Measurements from ENCODE around the gene ARFGAP3.

The ARFGAP3 gene

DNA sequence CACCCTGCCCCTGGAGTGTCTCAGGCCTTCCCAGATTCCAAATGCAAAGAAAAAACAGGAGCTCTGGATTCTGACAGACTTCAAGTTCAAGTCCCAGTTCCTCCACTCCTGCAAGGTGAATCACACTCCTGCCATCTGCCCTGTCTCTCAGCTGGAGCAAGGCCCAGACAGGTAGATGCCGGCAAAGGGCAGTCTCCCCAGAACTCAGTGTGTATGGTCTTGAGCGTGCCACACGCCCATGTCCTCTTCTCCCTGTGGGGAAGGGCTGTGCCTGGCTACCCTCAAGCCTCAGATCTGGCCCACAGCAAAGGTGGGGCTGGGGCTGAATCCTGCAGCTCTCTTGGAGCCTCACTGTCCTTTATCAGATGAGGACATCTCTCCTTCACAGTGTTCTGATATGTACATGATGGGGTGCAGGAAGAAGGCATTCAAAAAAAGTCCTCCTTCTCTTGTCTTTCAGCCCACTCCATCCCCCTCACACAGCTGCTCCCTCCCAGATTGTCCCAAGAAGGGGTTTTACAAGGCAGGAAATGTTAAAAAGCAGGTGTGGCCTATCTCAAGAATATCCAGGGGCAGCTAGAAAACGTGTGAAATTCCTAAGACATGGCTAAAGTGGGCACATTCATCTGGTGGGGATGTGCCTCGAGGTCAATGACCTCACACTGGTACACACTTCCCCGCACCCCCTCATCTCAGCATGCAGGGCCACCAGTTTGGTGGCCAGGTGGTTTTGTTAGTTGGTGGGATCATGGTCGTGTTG is 27.7 kb upstream of the ARFGAP3 start:
- no peak for DNase-seq (ENCODE audit: low spot score)

DNA sequence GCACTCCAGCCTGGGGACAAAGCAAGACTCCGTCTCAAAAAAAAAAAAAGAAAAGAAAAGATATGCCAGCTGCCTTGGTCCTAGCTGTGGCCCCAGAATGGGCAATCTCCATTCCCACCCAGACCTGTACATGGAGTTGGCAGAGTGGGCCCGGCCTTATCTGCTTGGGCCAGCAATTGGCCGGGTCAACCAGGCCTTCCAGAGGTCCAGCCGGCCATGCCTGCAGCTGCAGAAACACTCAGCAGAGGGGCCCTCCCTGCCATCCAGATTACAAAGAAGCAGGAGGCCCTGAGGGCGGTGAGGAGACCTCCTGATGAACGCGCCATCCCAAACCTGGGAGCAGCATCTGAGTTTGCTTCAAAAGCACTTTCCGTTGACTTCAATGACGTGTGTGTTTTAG is 26.9 kb upstream of the ARFGAP3 start:
- DNase-seq (ENCODE audit: low spot score): no peak

DNA sequence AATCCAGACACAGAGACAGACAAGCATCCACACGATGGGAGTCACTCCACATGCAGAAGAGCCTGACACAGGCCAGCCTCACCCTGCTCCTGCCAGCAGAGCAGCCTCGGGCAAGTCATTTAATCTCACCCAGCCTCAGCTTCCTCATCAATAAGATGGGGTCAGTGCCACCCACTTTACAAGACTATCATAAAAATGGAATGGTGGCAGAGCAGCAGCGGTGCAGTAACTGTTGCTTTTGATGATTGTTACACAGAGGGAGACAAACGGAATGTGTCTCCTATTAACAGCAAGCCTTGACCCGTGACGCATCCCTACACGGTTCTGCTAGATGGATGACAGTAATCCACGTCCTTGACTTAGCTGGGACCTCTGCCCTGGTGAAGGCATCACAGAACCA is 26.0 kb upstream of the ARFGAP3 start:
- DNase-seq (ENCODE audit: low spot score): no peak

DNA sequence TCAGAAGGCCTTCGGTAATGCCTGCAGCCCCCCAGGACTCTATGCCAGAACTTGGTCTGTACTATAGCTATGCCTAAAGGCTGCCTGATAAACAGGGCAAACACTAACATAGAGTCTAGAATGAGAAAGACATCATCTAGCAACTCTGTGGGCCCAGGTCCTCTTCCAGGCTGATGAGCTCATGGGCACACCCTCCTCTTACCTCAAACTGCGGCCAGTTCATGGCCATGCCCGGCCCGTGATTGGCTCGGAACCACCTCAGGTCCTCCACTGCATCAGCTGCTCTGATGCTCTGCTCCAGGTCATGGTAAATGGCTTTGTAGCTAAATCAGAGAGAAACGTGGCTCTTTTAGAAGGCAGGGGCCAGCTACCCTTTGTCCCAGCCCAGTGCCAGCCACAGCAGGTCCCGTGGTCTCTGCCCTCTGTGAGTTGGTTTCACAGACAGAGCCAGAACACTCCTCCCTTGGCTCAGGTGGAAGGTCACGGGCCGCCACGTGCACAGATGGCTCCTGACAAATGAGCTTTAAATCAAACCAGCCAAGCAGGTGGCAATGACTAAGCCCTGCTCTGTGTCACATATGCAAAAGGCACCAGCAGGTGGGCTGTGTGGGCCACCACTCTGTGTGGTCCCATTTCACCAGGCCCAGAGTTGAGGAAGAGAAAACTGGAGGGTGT is 25.0 kb upstream of the ARFGAP3 start:
- DNase-seq (ENCODE audit: low spot score): no peak

DNA sequence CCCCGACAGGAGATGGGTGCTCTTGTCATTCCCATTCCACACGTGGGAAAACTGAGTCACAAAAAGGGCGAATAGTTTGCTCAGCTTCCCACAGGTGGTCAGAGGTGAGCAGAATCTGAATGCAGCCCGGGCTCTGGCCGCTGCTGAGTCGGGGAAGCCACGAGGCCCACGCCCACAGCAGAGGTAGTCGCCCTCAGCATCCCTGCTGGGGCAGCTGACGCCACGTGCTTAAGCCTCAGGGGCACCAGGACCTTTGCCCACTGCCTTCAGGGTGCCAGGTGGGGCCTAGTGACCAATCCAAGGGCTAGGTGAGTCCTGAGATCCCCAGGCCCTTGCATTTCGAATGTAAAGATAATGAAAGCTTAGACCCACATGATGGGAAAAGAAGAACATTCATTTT is 24.2 kb upstream of the ARFGAP3 start:
- no peak for DNase-seq (ENCODE audit: low spot score)

DNA sequence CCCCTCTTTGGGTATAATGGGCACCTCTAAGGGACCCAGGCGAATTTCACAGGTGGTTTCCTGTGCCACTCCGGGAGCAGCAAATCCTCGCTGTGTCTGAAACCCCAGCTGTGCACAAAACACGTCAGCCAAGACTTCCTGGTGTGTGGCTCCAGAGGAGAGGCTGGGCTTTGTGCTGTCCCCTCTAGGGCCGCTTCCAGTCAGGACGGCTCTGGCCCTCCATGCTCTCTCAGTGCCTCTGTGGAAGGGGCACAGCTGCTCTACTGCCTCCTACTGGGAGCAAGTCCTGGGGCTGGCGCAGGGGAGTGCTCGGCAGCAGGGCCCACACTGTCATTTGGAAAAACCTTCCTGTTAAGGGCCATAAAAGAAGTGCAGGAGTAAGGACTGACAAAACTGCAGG is 23.7 kb upstream of the ARFGAP3 start:
- DNase-seq (ENCODE audit: low spot score): no peak

DNA sequence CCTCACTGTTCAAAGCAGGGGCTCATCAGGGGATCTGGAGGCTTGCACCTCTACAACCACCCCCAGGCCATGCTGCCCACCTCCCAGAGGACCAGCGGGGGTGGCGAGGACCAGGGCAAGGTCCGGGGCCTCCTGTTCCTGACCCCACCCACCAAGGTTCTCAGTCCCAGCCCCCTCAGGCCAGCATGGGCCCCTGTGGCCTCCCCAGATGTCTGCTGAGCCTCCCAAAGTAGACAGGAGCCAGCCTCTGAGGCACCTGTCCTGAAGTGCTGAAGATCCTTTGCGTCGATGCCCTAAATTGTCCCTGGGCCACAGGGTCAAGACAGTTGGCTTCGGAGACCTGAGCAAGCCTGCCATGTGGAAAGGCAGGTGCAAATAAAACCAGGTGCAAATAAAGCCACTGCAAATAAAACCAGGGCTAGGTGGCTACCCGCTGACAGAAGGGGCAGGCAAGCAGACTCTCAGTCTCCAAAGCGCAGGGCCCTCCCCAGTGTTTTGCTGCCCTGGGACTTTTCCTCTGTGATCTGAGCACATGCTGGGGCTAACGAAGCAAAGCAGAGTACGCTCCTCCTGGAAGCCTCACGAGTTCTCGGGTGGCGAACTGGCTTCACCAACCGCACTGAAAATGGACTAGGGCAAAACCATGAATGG is 22.4 kb upstream of the ARFGAP3 start:
- no peak for DNase-seq (ENCODE audit: low spot score)

DNA sequence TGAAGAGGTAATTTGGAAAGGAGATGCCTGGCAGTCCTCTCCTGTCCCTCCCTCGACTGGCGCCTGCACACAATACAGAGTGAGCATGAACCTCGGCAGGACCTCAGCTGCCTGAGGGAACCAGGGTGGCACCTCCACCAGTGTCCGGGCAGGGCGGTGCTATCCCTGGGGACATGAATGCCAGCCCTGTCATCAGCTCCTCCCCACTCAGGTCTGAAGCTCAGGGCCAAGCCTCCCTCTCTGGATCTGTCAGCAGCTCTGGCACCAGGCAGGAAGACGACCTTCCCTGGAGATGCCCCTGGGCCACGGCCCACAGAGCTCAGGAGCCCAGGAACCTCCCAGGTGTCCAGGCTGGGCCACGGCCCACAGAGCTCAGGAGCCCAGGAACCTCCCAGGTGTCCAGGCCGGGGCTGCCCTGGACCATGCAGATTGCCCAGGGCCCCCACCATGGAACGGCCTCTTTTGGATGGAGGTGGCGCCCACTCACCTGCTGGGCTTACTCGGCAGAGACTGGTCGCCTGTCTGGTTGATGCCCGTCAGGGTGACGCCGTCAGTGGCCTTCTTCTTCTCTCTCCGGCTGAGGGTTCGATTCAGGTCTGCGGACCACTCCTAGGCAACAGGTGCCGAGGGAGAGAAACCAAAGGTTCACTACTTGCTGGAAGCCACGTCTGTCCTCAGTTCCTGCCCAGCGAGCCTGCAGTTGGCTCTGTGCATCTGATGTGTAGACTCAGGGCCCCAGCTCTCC is 21.7 kb upstream of the ARFGAP3 start:
- DNase-seq (ENCODE audit: low spot score): no peak

DNA sequence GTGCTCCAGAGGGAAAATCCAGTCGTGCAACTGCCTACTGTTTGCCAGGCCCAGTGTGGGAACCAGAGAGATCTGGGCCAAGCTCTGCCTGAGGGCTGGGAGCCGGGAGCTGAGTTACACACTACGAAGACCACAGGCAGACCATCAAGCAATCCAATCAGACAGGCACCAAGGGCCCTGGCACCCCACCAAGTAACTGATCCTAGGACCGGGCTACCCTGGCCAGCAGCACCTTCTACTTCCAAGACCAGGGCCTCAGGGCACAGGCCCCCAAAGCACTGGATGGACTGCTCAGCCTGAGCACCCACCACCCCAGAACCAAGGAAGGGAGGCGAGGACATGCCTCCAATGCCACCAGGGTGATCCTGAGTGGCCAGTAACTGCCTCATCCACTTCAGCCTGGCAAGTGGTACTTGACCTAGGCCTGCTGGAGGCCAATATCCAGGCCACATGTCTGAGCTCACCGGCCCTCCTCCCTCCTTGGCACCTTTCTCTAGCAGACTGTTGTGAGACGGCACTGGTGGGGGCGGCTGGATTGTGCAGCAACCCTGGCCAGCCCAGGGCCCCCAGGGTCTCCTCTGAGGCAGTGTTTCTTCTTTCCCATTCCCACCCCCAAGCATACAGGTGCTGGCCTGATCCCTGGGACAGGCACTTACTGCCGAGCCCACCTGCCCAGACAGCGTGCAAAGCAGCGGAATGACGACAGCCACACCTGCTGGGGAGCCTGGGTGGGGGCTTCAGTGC is 20.7 kb upstream of the ARFGAP3 start:
- DNase-seq (ENCODE audit: low spot score): no peak

DNA sequence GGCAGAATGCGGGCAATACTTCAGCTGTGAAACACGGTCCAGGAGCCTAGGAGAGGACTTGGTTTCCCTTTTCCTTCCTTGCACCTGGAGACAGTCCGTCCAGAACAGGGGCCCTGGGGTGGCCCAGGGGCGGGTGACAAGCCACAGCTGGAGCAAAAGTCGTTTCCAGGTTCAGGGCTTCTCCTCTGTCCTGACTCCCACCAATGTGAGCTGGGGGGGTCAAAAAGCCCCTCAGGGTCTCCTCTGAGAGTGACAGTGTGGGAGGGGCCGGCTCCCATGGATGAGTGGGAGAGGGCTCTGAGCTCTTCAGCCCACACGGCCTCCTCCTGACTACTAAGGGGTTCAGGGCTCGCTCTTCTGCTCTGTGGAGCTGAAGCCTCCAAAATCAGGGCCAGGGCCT is 20.1 kb upstream of the ARFGAP3 start:
- no peak for DNase-seq (ENCODE audit: low spot score)

DNA sequence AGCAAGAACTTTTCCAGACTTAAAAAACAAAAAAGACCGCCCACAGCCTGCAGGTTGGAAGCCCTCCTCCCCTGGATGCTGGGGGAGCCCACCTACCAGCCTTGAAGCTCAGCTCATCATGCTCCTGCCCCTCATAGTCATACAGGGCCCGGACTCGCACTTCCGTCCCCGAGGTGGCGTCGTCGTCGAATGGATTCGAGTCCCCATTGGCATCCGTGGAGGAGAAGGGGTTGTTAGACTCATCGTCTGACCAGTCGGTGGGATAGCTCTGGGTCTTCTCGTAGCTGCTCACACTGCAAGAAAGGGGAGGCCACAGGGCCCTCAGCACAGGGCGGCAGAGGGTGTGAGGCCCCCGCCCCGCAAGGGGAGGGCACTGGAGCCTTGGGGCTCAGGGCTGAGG is 19.0 kb upstream of the ARFGAP3 start:
- no peak for DNase-seq (ENCODE audit: low spot score)

DNA sequence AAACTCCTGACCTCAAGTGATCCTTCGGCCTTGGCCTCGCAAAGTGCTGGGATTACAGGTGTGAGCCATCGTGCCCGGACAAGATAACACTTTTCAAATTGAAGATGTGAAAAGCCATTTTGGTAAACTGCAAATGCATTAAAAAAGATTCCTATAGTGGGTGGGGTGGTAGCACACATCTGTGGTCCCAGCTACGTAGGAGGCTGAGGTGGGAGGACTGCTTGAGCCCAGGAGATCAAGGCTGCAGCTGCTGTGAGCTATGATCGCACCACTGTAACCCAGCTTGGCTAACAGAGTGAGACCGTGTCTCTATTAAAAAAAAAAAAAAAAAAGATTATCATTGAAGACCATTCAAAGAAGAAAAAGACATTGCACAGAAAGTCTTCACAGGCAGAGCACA is 16.9 kb upstream of the ARFGAP3 start:
- no peak for DNase-seq (ENCODE audit: low spot score)

DNA sequence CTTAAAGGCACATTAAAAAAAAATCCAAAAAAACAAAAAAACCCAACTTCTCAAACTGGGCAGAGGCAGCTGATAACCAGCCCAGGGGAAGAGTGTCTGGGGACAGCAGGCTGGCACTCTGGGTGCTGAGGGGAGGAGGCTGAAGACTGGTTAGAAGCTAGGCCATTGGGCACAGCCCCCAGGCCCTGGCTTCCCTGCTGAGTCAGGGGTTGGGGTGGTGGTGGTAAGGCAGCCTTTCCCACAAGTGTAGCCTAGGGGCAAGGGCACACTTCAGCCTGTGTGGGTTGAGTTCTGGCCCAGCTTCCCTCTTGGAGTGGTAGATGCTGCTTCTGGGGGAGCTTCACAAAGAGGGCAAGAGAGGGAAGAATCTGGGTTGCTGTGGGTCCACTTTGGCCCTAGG is 16.3 kb upstream of the ARFGAP3 start:
- no peak for DNase-seq (ENCODE audit: low spot score)

DNA sequence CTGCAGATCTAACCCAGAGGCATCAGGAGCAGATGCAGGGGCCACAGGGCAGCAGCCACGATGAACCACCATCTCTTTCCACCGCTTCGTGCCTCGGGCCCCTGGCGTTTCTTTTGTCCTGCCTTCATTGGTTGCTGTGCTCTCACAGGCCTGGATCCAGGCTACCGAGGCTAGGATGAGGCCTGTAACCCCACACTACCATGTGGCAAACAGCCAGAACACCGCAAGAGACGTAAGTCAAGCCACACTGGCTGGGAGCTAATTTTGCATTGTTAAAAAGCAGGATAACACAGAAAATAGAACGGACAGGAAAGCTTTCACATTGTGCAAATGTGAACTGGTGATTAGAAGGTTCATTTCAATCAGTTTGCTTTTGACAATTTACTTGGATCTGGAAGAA is 15.7 kb upstream of the ARFGAP3 start:
- DNase-seq (ENCODE audit: low spot score): no peak

DNA sequence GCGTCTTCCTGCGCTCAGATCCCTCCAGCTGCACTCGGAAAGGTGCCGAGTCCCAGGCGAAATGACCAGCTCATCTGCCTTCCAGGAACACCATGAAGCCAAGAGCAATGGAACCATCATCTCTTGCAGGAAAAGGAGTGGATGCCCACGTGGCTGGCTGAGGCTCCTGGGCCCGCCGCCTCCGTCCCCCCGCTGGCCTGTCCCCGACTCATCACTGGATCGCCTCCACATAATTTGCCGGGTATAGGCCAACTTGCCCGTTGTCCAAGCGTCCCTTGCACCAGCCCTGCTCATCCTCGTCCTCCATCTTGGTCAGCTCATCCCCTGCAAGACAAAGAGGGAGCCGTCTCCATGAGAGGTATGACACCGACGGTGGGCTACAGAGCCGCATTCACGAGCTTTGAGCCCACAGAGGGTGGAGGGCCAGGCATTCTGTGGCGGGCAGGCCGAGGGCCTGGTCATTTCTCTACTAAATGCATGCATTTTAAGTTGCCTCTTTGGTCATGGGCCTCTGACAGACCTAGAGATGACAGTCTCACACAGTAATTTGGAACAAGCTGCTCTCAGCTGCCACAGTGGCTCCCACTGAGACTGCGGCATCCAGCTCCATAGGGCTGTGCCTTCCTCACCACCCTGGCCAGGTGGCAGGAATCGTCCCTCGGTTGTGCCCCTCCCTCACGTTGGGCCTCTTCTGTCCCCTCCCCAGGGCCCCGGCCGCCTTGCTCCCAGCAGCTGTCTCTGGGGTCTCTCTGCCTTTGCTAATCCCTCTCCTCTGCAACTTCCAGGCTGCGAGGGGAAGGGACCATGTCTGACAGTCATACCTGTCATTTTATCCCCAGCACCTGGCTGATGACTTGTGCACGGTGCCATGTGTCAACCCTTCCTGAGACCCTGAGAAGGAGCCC is 14.3 kb upstream of the ARFGAP3 start:
- no peak for DNase-seq (ENCODE audit: low spot score)

DNA sequence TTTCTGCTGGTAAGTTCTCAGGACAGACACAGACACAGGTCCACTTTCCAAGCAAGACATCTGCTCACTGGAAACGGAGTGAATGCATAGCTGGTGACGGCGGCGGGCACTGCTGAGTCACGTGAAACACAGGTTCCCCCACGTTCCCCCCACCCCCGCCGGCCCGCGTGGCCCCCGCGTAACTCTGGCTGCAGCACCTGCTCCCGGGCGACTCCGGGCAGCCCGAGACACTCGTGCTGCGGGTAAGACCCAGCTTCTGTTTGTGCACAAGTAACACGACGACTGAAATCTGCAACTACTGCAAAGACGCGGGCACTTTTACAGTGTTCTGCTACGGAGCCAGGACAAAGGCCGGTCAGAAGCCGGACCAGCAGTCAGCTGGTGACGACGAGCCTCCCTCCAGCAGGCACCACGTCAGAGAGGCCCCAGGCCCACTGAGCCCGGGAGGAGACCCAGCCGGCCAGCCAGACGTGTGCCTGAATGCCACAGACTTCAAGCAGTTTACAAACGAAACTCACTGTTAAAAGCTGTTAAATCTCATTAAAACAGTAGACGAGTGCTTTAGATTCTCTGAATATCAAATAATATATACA is 12.9 kb upstream of the ARFGAP3 start:
- no peak for DNase-seq (ENCODE audit: low spot score)

DNA sequence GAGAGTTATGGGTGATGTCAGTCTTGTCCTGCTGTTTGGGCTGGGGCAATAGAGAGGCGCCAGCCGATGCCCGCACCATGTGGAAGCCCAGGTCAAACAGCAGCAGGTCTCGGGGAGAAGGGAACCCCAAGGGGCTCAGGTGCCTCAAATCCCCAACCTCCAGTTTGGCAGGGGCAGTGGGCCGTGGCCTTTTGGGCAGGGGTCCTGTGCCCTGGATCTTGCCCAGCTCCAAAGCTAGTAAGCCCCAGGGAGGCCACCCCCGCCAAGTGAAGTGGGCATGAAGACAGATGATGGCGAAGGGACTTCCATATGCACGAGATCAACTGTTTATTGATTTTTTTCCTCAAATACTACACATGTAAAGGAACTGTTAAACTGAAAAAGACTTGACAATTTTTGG is 12.4 kb upstream of the ARFGAP3 start:
- no peak for DNase-seq (ENCODE audit: low spot score)

DNA sequence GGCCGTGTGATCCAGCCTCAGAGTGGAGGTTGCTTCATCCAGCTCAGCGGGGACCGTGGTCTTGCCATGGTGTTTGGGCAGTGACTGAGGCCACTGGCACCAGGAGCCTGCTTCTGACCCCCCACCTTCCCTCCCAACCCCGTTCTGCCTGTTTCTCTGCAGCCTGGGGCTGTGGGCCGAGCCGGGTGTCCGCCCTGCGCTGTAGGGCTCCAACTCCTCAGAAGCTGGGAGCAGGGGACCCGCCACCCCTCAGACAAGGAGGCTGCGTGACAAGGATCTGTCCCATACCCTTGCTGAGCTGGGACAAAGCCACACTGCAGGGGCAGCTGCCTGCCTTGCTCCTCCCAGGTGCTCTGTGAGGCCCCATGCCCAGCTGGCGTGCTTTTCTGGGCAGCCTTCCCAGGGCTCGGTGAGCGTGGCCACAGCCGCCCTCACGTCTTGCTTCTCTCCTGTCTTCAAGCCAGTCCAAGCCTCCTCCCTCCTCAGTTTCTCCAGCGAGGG is 11.7 kb upstream of the ARFGAP3 start:
- DNase-seq (ENCODE audit: low spot score): no peak

DNA sequence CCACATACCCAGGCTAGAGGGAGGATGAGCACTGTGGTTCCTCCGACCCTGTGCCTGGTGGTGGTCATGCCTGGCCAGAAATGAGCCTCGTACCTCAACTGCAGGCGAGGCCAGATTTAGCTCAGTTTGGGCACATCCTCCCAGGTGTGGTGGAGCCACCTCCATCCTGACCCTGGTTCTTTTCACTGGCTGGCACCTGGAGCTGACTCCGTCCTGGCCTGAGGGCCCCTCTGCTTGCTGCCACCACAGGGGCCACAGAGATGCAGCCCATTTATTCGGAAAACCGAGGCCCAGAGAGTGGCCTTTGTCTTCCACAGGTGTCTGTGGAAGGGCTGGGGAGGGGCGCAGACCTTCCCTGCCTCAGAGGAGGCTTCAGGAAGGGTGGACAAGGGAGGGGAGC is 9.0 kb upstream of the ARFGAP3 start:
- DNase-seq (ENCODE audit: low spot score): no peak

DNA sequence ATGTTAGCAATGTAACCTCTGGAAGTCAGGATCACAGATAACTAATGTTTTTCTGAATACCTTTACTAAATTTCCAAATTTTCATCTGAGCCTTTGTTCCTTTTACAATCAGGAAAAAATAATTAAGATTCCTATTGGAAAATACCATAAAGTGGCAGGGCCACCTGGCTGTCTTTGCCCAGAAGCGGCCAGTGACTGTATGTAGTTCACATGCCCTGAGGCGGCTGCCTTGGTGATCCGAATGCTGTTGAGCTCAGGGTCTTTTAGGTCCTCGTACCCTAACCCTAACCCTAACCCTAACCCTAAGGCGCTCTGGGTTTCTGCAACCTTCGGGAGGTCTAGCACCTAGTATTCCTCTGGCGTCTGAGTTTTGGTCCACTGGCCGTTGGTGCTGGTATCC is 8.5 kb upstream of the ARFGAP3 start:
- no peak for DNase-seq (ENCODE audit: low spot score)
